KMS-11 (cell line): ENCODE data around the gene GUCY1A1.

Experiments used
- H2AFZ ChIP-seq: fragments of 200-600 bp; sonication (generic); 2 replicates; pipeline ENCODE4 v1.6.1; 2016; ENCODE audit warnings: antibody characterized with exemption, mixed run types, low read depth
- H3K27ac ChIP-seq: fragments of 200-600 bp; sonication (generic); 2 replicates; pipeline ENCODE4 v1.6.1; 2016; ENCODE audit warnings: mild to moderate bottlenecking, mixed run types
- H3K27me3 ChIP-seq: fragments of 200-600 bp; sonication (generic); 2 replicates; pipeline ENCODE4 v1.6.1; 2017; ENCODE audit warnings: mild to moderate bottlenecking, low read depth, mixed run types, moderate library complexity; ENCODE audit not compliant: insufficient read depth
- H3K36me3 ChIP-seq: fragments of 200-600 bp; sonication (generic); 2 replicates; pipeline ENCODE4 v1.6.1; 2017; ENCODE audit warnings: mild to moderate bottlenecking, mixed run types; ENCODE audit not compliant: insufficient read depth
- H3K4me1 ChIP-seq: fragments of 200-600 bp; sonication (generic); 2 replicates; pipeline ENCODE4 v1.6.1; 2016; ENCODE audit warnings: mild to moderate bottlenecking, low read depth, mixed run types; ENCODE audit not compliant: poor library complexity, severe bottlenecking
- H3K4me2 ChIP-seq: fragments of 200-600 bp; sonication (generic); 2 replicates; pipeline ENCODE4 v1.7.0; 2016; ENCODE audit warnings: mild to moderate bottlenecking, mixed run types
- H3K4me3 ChIP-seq: fragments of 200-600 bp; sonication (generic); IDR thresholded peaks from 2 replicates; pipeline ENCODE4 v1.6.1; 2017; ENCODE audit warnings: low read depth, low read length, mixed read lengths; ENCODE audit not compliant: insufficient read depth
- H3K79me2 ChIP-seq: fragments of 200-600 bp; sonication (generic); 2 replicates; pipeline ENCODE4 v1.6.1; 2016; ENCODE audit warnings: low read depth, mixed run types; ENCODE audit not compliant: insufficient read depth
- H3K9ac ChIP-seq: fragments of 200-600 bp; sonication (generic); 2 replicates; pipeline ENCODE4 v1.6.1; 2016; ENCODE audit warnings: mild to moderate bottlenecking, mixed run types
- H4K20me1 ChIP-seq: fragments of 200-600 bp; sonication (generic); 2 replicates; pipeline ENCODE4 v1.6.1; 2016; ENCODE audit warnings: mild to moderate bottlenecking, mixed run types; ENCODE audit not compliant: insufficient read depth
- CTCF ChIP-seq: fragments of 200-600 bp; sonication (generic); conservative IDR thresholded peaks from 2 replicates; pipeline ENCODE4 v1.6.1; 2017; ENCODE audit warnings: low read depth, mild to moderate bottlenecking, antibody characterized with exemption, low read length, moderate library complexity, mixed read lengths

GUCY1A1 gene

GRCh38 chr4:155679343-155679742 is 12.7 kb downstream of the GUCY1A1 start:
- Histone ChIP-seq H4K20me1 (peaks cover 29% of the 10 kb centered on the region), H3K9ac (no peak overlapping the region), H3K4me2 (no peak overlapping the region), H2AFZ (no peak overlapping the region), H3K4me1 (peaks cover 96% of the 10 kb centered on the region), H3K36me3 (peaks cover 5% of the 10 kb centered on the region), H3K79me2 (peaks cover 100% of the 10 kb centered on the region), H3K27me3 (no peaks in the 10 kb centered on the region), H3K27ac (no peak overlapping the region), H3K4me3 (no peak overlapping the region)
- no peak for TF ChIP-seq CTCF

GRCh38 chr4:155681886-155682285 is 15.2 kb downstream of the GUCY1A1 start:
- TF ChIP-seq CTCF: no peak
- H3K27ac ChIP-seq: no peak overlapping the region
- peaks cover 5% of the 10 kb centered on the region for H3K36me3 ChIP-seq
- no peak overlapping the region for H3K4me2 ChIP-seq
- no peak overlapping the region for H3K4me3 ChIP-seq
- no peaks in the 10 kb centered on the region for H3K27me3 ChIP-seq
- H3K9ac ChIP-seq: no peak overlapping the region
- peaks cover 77% of the 10 kb centered on the region for H3K4me1 ChIP-seq
- no peak overlapping the region for H2AFZ ChIP-seq
- peaks cover 38% of the 10 kb centered on the region for H4K20me1 ChIP-seq
- peaks cover 100% of the 10 kb centered on the region for H3K79me2 ChIP-seq

GRCh38 chr4:155684423-155684822 is 17.8 kb downstream of the GUCY1A1 start:
- H2AFZ ChIP-seq: no peak overlapping the region
- no peak overlapping the region for H3K9ac ChIP-seq
- no peak overlapping the region for H3K4me3 ChIP-seq
- peaks cover 52% of the 10 kb centered on the region for H3K4me1 ChIP-seq
- no peak for TF ChIP-seq CTCF
- no peak overlapping the region for H3K4me2 ChIP-seq
- peaks cover 100% of the 10 kb centered on the region for H3K79me2 ChIP-seq
- no peak overlapping the region for H3K27ac ChIP-seq
- H3K36me3 ChIP-seq: peaks cover 1% of the 10 kb centered on the region
- H4K20me1 ChIP-seq: peaks cover 29% of the 10 kb centered on the region; the same call in 1 of the 2 replicates
- no peaks in the 10 kb centered on the region for H3K27me3 ChIP-seq

GRCh38 chr4:155684892-155685541 is 18.4 kb downstream of the GUCY1A1 start:
- no peak for TF ChIP-seq CTCF

More at GRCh38 chr4:155684892-155685541, 18.4 kb downstream of the GUCY1A1 start:
- peaks cover 29% of the 10 kb centered on the region for H4K20me1 ChIP-seq
- no peak overlapping the region for H3K9ac ChIP-seq
- H3K79me2 ChIP-seq: peaks cover 100% of the 10 kb centered on the region
- peaks cover 46% of the 10 kb centered on the region for H3K4me1 ChIP-seq
- no peaks in the 10 kb centered on the region; the same call in 1 of the 2 replicates for H3K36me3 ChIP-seq
- H3K4me3 ChIP-seq: no peak overlapping the region
- no peak overlapping the region for H2AFZ ChIP-seq
- H3K27ac ChIP-seq: no peak overlapping the region
- H3K4me2 ChIP-seq: no peak overlapping the region
- no peaks in the 10 kb centered on the region for H3K27me3 ChIP-seq
